Activated CD8-positive, alpha-beta memory T cell treated with anti-CD3 and anti-CD28 coated beads for 48 hours (primary cell): Measurements from ENCODE around the gene KCNIP3.

Experiments used
- DNase-seq, 3 experiments: peaks; one replicate each; pipeline ENCODE4 v3.0.0-alpha.2; 2020; ENCODE audit warnings: low read depth in 2 of 3, low spot score in 2 of 3

The KCNIP3 gene

DNA sequence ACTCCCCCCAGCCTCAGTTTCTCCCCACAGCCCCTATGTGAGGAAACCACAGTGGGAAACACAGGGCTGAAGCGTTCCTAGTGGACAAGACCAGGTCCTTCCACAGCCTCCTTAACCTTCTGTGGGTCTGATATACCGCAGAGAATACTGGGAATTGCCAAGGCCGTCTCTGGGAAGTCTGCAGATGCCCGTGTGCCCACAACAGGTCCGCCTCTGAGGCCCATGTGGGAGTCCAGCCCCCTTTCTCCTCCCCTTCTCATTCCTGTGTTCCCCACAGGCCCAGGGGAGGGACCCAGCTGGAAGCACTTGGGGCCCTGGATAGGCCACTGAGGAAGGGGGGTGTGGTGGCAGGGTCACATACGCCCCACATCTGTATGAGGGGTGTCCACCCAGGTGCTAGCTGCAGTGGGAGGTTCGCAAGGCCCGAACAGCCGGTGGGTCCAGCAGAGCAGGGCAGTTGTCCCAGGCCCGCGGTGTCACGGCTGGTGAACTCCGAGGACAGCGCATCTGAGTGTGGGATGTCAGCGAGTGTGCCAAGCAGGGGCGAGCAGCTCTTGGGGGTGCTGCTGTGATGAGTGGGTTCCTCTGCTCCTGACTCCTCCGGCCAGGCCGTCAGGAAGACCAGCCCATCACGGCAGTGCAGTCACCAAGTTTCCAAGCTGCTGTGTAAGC lies 2.4 kb upstream of the KCNIP3 start:
- no peak for DNase-seq

DNA sequence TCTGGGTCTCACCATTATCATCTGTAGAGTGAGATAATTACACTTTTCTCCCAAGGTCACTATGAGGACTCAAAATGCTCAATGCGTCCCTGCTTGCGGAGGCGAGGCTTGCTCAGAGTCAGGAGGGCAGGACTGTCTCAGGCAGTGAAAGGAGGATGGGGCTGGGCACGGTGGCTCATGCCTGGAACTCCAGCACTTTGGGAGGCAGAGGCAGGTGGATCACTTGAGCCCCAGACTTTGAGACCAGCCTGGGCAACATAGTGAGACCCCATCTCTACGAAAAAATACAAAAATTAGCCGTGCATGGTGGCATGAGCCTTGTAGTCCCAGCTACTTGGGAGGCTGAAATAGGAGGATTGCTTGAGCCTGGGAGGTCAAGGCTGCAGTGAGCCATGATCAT lies 1.8 kb upstream of the KCNIP3 start:
- no peak for DNase-seq

- DNase-seq: no peak
Observed at GRCh38 chr2:95296011-95296410, 1.1 kb upstream of the KCNIP3 start.

DNA sequence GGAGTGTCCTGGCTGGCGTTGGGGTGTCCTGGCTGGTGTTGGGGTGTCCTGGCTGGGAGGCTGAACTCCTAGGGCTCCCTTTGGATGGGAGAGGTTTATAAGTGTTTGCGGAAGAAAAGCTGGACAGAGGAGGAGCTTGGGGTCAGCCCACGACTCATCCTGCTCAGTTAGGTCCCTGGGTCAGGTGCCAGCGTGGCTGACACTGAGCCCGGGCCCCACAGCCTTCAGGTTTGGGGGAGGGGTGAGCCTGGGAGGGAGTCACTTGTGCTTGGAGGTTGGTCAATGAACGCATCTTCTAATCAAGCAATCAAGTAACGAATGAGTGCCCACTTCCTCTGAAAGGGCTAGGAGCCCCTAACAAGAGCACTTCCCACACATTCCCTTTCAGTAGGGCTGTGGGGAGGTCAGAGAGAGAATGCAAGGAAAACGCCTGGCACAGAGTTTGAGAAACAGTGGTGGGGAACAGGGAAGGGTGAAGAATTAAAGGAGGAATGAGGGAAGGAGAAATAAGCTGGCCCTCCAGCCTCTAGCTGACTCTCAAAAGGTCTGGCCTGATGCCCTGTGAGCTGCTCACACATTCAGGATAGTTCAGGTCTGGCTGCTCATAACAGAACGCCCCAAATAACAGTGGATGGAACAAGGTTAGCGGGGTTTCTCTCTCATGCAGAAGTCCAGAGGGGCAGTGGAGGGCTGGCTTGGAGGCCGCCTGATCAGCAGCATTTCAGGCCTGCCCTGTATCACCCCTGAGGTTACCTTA lies 670 bp downstream of the KCNIP3 start:
- DNase-seq: no peak

- no peak for DNase-seq
Observed at GRCh38 chr2:95298486-95299111, 1.5 kb downstream of the KCNIP3 start.

GRCh38 chr2:95299961-95300360 lies 2.8 kb downstream of the KCNIP3 start:
- DNase-seq: no peak

DNA sequence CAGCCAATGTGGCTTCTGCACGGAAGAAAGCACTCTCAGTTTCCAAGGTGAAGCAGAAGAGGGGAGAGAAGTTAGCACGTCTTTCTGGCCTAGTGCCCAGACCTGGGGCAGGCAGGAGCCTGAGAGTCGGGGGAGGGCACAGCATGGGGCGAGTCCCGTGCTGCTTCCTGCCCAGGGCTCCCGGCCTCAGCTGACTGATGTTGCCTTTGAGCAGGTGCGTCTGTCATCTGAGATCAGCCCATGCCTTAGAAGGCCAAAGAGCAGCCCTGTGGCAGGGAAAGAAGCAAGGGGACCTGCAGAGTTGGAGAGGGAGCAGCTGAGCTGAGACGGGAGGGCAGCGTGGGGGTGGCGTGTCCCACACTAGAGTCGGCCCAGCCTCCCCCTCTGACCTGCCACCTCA lies 3.3 kb downstream of the KCNIP3 start:
- DNase-seq: no peak

- no peak for DNase-seq
Observed at GRCh38 chr2:95301186-95301585, 4.0 kb downstream of the KCNIP3 start.

DNA sequence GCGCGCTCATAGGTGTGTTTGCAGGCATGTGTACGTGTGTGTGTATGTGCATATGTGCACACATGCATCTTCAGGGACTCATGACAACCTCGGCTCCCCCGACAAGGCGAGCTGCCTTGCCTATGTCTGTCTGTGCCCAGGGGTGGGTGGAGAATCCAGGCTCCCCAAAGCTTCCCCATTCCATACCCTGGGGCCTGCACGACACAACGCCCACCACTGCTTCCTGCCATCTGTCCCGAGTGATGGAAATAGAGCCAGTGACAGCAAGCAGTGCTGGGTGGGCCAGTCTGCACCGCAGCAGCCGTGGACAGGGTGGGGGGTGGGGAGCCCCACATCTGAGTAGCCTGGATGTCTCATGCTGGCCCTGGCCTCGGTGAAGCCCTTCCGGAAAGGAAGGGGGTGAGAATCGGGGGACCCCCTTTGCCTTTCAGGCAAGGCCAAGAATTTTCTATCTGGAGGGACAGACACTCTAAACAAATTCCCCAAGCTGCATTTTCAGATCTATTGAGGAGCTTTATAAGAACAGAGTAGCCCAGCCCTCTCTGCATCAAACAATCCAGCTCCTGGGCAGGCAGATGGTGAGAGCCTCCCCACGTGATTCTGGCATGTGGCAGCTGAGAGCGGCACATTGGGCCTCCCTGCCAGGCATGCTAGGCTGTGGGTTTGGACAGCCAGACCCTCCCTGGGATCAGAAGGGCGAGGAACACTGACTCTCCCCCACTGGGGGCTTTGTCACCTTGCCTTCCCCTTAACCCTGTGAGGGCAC lies 4.9 kb downstream of the KCNIP3 start:
- no peak for DNase-seq

GRCh38 chr2:95303191-95303919 lies 6.2 kb downstream of the KCNIP3 start:
- DNase-seq: no peak

- DNase-seq: no peak
Observed at GRCh38 chr2:95305380-95306061, 8.4 kb downstream of the KCNIP3 start.

DNA sequence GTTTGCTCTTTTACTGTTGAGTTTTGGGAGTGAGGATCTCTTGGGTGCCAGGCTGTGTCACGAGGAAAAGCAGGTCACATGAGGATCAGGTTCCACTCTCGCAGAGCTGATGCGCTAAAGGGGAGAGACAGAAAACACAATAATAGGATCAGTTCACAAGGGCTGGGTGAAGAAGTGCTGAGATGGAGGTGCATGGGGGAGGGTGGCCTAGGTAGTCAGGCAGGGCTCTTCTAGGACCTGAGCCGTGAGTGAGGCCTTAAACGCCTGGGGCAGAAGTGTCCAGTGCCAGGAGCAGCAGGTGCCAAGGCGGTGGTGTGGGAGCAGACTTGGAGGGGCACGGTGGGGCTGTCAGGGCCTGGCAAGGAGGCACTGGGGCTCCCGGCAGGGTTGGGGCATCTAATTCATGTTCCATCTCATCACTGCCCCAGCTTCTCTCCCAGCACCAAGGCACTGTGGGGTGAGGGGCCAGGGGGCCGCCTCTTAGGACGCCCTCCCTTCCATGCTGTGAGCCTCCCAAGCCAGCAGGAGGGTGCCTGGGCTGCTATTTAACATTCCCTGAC lies 9.3 kb downstream of the KCNIP3 start:
- no peak for DNase-seq

DNA sequence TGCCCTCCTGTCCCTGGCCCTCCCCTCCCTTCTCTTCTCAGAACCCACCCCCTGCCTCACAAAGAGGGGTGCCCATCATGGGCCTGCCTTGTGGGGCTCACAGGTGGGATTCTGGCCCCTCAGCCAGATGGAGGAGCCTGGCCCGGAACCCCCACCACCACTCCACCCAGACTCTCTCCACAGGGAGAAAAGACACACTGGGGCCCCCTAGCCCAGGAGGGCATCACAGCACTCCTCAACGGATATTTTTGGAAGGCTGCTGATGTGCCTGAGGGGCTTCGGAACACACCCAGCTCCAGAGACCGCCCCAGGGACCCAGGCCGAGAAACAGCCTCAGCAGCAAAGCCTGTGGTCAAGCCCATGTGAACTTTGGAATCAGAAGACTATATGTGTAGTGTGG lies 9.9 kb downstream of the KCNIP3 start:
- DNase-seq: no peak

DNA sequence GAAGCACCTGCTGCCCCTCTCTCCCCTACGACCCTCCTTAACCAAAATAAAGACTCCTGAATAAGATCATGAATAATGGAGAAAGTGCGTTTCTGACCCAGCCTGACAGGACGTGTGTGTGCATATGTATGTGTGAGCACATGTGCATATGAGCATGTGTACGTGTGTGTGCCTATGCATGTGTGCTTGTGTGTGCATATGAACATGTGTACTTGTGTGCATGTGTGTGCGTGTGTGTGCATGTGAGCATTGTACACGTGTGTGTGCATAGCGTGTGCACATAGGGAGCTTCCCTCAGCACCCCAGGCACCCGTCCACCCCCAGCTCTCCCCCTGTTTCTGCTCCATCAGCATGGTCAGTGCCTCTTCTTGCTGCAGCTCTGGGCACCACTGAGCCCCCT lies 10.7 kb downstream of the KCNIP3 start:
- no peak for DNase-seq

- no peak for DNase-seq
Observed at GRCh38 chr2:95308426-95308990, 11.4 kb downstream of the KCNIP3 start.

GRCh38 chr2:95309599-95309998 lies 12.5 kb downstream of the KCNIP3 start:
- DNase-seq: no peak

DNA sequence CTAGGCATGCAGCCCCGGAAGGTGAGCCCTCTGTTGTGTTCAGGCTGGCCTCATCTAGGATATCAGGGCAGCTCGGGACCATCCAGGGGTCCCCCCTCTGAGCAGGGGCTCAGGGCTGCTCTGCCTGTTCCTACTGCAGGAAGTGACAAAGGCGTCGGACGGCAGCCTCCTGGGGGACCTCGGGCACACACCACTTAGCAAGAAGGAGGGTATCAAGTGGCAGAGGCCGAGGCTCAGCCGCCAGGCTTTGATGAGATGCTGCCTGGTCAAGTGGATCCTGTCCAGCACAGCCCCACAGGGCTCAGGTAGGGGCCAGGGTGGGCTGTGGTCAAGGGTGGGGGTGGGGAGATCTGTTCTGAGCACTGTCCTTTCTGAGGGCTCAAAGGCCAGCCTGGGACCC lies 13.1 kb downstream of the KCNIP3 start:
- DNase-seq: no peak

- DNase-seq: no peak
Observed at GRCh38 chr2:95310651-95311050, 13.5 kb downstream of the KCNIP3 start.

DNA sequence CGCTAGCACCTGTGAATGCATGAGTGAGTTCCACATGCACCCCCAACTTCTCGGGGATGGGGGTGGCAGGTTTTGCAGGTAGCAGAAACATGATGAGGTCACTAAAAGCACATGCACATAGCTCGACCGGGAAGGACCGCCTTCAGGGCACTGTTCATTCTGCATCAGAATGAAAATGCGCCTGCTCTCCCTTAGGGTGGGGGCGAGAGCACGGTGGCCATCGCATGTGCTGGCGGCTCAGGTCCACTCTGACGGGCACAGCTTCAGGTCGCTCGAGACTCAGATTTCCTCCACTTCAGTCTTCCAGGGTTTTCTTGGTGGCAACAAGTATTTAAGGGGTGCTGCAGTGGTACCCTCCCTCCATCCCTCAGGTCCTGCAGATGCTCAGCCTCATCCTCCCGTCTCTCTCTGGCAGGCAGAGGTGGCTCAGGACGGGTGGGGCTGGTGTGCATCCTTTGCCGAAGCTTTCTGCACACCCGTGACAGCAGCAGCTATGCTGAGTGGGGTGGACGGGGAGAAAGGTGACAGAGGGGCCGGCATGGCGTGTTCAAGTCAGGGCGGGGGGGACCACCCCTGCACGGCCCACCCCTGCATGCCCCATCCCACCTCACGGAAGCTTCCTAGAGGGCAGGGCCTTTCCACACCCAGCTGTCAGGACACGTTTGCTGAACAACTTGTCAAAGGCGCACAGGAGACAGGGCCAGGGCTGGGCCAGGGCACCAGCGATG lies 14.8 kb downstream of the KCNIP3 start:
- no peak for DNase-seq
